Smooth muscle cell of trachea (primary cell): ENCODE measurements around the gene LMTK2. TPM values are rescaled to one million over a fixed set of nuclear protein-coding genes. Genes with fewer than 3 reads are reported as not detected.

Experiments used
- total RNA-seq: library from RNA; depleted of rRNA; stranded (reverse); fragments of >200 nt; gene quantifications from 2 replicates; pipeline ENCODE4 v1.2.1, GENCODE V29; 2014

Gene LMTK2
- total RNA-seq = 7.6 and 9.6 TPM in 2 replicates

GRCh38 chr7:98106647-98107312 is at the start of gene LMTK2:
Gene LMTK2, plus strand, starts transcription at chr7:98106862. Its CDS starts 316 bp downstream, at chr7:98107178.

GRCh38 chr7:98211221-98211675 is 104.6 kb downstream of the LMTK2 start, which contains the start of gene BHLHA15:
Gene BHLHA15, plus strand, starts transcription at chr7:98211439. Its CDS starts 871 bp downstream, at chr7:98212310.

GRCh38 chr7:98251601-98252424 is 145.2 kb downstream of the LMTK2 start, which contains the start of gene TECPR1:
Gene TECPR1, minus strand, starts transcription at chr7:98252232. Its CDS starts 6,086 bp downstream, at chr7:98246146.

Other genes starting within 250 kb of the LMTK2 start
- 49.3 and 53.2 TPM in 2 replicates for gene ASNS, start 234.5 kb upstream of the LMTK2 start, total RNA-seq
- gene OCM2, start 116.7 kb upstream of the LMTK2 start, total RNA-seq = not detected in 2 replicates
- 1.7 TPM in 1 of 2 replicates, not detected in the other for gene BHLHA15, start 104.6 kb downstream of the LMTK2 start, total RNA-seq
- gene TECPR1, start 145.4 kb downstream of the LMTK2 start, total RNA-seq = 29.5 and 37.1 TPM in 2 replicates
- gene BRI3, start 174.8 kb downstream of the LMTK2 start, total RNA-seq = 47.4 and 74.3 TPM in 2 replicates